Chondrocyte (in vitro differentiated cells): ENCODE data around the gene CD274. TPM values are rescaled to one million over a fixed set of nuclear protein-coding genes. Genes with fewer than 3 reads are reported as not detected.

ENCODE experiments used
- DNase-seq: peaks from one replicate; pipeline ENCODE4 v3.0.0; 2021; ENCODE audit warnings: mixed read lengths, low spot score
- H3K27ac Mint-ChIP-seq: one replicate; pipeline ENCODE4 v1.8.0; 2021; ENCODE audit warnings: mild to moderate bottlenecking, moderate library complexity, mixed read lengths; ENCODE audit not compliant: unreplicated experiment
- H3K27me3 Mint-ChIP-seq: 2 replicates; pipeline ENCODE4 v1.8.0; 2021; ENCODE audit warnings: low read depth, mixed read lengths
- H3K36me3 Mint-ChIP-seq: 2 replicates; pipeline ENCODE4 v1.8.0; 2021; ENCODE audit warnings: low read depth, mixed read lengths
- H3K4me1 Mint-ChIP-seq: 2 replicates; pipeline ENCODE4 v1.8.0; 2021; ENCODE audit warnings: low read depth, mild to moderate bottlenecking, mixed read lengths
- H3K4me3 Mint-ChIP-seq: one replicate; pipeline ENCODE4 v1.8.0; 2021; ENCODE audit warnings: mild to moderate bottlenecking, moderate library complexity, mixed read lengths; ENCODE audit not compliant: unreplicated experiment
- H3K9me3 Mint-ChIP-seq: 2 replicates; pipeline ENCODE4 v1.8.0; 2021; ENCODE audit warnings: low read depth, mixed read lengths
- total RNA-seq: library from RNA; stranded (reverse); gene quantifications from 3 replicates; pipeline ENCODE4 v1.2.1, GENCODE V29; 2021
- TF ChIP-seq, protein P1 (sequence below): fragments of 200-600 bp; sonication (generic); IDR thresholded peaks from 2 replicates; pipeline ENCODE4 v1.5.0; 2021; ENCODE audit warnings: antibody characterized with exemption, mild to moderate bottlenecking, moderate library complexity

CD274 gene
- total RNA-seq, 1 donor from 2014 or later: 0.12 TPM

- Mint-ChIP-seq H3K27me3 (no peaks in the 10 kb centered on the region), H3K4me1 (peaks cover 19% of the 10 kb centered on the region), H3K9me3 (peaks cover 2% of the 10 kb centered on the region), H3K36me3 (peaks cover 10% of the 10 kb centered on the region), H3K27ac (no peak overlapping the region), H3K4me3 (no peak overlapping the region)
- TF ChIP-seq, protein P1, sequence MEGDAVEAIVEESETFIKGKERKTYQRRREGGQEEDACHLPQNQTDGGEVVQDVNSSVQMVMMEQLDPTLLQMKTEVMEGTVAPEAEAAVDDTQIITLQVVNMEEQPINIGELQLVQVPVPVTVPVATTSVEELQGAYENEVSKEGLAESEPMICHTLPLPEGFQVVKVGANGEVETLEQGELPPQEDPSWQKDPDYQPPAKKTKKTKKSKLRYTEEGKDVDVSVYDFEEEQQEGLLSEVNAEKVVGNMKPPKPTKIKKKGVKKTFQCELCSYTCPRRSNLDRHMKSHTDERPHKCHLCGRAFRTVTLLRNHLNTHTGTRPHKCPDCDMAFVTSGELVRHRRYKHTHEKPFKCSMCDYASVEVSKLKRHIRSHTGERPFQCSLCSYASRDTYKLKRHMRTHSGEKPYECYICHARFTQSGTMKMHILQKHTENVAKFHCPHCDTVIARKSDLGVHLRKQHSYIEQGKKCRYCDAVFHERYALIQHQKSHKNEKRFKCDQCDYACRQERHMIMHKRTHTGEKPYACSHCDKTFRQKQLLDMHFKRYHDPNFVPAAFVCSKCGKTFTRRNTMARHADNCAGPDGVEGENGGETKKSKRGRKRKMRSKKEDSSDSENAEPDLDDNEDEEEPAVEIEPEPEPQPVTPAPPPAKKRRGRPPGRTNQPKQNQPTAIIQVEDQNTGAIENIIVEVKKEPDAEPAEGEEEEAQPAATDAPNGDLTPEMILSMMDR: no peak
- no peak for DNase-seq
Observed at GRCh38 chr9:5435912-5436311, 14.4 kb upstream of the CD274 start.

- H3K4me3 Mint-ChIP-seq: peak overlapping the region; percentile 82
- no peak overlapping the region for H3K27ac Mint-ChIP-seq
- peaks cover 19% of the 10 kb centered on the region for H3K4me1 Mint-ChIP-seq
- H3K9me3 Mint-ChIP-seq: peaks cover 2% of the 10 kb centered on the region
- TF ChIP-seq, protein P1: no peak
- H3K36me3 Mint-ChIP-seq: peaks cover 8% of the 10 kb centered on the region
- DNase-seq: no peak
- H3K27me3 Mint-ChIP-seq: no peaks in the 10 kb centered on the region
Observed at GRCh38 chr9:5436441-5436840, 13.9 kb upstream of the CD274 start.

DNA sequence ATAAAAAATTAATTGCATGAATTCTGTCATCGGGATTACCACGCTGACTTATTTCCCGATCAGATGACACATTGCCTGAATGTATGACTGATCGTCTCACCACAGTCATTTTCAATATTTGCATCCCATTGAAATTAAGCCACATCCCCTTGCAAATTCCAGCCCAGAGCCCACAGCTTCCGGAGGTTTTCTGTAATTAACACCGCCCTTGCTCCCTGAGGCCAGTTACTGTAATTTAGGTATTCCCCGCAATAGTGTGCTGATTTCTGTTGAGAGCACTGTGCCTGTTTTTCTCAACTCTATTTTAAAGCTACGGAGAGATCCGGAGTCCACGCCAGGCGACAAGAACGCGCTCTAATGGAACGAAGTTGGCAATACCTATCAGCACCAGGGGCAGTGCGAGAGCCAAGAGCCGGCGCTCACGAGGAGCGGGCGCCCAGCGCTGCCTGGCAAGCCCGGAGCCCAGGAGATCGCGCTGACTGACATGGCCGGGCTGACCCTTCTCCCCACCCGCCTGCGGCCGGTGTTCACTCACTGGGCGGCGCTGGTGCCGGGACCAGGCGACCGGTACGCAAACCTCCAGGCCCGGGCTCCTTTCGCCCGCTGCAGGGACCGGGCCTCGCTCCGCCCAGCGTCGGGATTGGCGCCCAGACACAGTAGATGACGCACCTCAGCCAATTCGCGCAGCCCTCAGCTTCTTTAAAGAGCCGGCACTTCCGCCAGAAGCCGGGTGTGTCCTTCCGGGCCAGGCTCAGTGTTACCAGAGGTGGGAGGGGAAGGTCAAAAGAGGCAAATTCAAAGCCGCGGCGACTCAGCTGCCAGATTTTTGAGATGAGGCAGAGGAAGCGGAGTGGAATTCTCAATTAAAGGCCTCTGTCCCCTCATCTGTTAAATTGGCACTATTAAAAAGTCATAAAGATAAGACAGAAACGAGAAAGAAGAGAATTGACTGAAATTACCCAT, 12.8 kb upstream of the CD274 start, which contains the start of gene PLGRKT:
Gene PLGRKT, minus strand, starts transcription at position 672 of the 963 bp plus-strand sequence. CDS start 5,948 bp downstream, outside the sequence.
- DNase-seq: peak; percentile 94
- Mint-ChIP-seq H3K27ac (peak within 1 kb of the TSS; percentile 90), H3K4me3 (peak within 1 kb of the TSS; percentile 82), H3K36me3 (peaks cover 8% of the 10 kb centered on the region), H3K9me3 (peaks cover 2% of the 10 kb centered on the region), H3K27me3 (no peaks in the 10 kb centered on the region), H3K4me1 (peaks cover 19% of the 10 kb centered on the region)
- TF ChIP-seq, protein P1: peak; percentile 66

DNA sequence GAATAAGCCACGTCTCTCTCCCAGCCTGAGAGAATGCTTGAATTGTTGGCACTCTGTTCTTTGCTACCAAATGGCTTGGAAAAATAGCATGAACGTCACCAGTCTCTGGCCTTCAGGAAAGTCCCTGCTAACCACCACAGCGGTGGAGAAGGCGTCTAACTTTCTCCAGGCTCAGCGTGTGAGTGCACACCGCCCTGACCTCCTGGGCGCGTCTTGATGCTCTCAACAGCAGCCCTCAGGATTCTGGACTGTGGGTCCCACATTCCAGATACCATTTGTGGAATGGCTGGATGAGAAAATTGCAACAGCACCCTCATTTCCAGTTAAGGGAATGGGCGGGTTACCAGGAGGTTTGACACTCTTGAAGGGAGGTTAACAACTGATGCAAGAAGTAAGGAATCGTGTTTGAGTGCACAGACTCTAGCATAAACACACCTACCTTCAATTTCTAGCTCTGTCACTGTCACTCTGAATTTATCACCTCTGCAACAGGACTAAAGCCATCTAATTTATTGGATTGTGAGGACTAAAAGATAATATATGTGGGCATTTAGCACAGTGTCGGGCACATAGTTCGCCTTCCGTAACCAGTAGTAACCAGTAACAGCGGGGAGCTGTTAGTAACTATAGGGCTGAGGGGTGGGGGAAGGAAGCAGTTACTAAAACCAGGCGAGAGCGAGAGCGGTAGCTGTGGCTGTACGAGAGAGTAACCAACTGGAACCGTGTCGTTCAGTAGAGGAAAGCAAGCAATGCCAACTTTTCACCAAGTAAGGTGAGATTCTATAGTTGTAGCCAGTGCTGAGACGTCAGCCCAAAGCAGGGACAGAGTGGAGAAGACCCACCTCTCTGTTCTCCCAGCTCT, 11.8 kb upstream of the CD274 start:
- Mint-ChIP-seq H3K27ac (peak overlapping the region; percentile 90), H3K9me3 (peaks cover 2% of the 10 kb centered on the region), H3K4me3 (peak overlapping the region; percentile 82), H3K36me3 (peaks cover 6% of the 10 kb centered on the region), H3K27me3 (no peaks in the 10 kb centered on the region), H3K4me1 (peaks cover 19% of the 10 kb centered on the region)
- TF ChIP-seq, protein P1: no peak
- DNase-seq: no peak

GRCh38 chr9:5440426-5440825, 9.9 kb upstream of the CD274 start:
- H3K9me3 Mint-ChIP-seq: no peaks in the 10 kb centered on the region
- H3K36me3 Mint-ChIP-seq: no peaks in the 10 kb centered on the region
- H3K27ac Mint-ChIP-seq: no peak overlapping the region
- DNase-seq: no peak
- peaks cover 19% of the 10 kb centered on the region for H3K4me1 Mint-ChIP-seq
- no peak overlapping the region for H3K4me3 Mint-ChIP-seq
- no peaks in the 10 kb centered on the region for H3K27me3 Mint-ChIP-seq
- TF ChIP-seq, protein P1: no peak
